ENCODE measurements around the gene PRKN.
"Not testable (repeated sequence)": the region's sequence is repeated elsewhere in the genome, so short reads cannot be mapped to it uniquely, and the experiment has no call there.

DNA sequence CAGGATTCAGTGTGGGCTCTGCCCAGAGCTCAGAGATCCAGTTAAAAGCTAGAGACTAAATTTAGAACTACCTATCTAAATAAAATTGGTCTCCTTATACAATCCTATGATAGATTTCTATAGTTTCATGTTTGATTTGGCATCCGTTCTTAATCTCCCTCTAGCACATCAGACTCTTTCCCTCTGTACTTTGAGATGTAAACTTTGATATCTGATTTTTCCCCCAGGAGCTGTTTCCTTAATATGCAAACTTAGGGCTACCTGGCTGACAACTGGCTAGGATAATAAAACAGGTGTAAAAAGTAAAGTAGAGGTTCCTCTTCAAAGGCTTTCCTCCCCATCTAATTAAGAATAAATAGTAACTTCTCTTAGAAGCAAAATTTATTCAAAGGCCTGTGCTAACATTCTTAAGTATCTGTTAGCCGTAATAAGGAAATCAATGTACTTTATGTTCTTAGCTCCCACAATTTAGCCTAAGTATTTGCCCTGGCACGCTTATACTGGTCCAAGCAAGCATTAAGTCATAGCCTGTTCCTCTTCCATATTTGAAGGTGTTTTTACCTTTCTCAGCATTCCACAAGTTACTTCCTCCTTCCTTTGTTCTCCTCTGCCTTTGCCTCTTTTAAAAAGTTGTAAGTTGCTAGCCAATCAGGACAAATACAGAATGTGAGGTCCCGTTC, 1396.0 kb downstream of the PRKN start:
- not testable (repeated sequence) for TF ChIP-seq POLR2A, POLR2AphosphoS5 (IDR thresholded peaks at IDR 0.05)
- TF ChIP-seq, protein P1, sequence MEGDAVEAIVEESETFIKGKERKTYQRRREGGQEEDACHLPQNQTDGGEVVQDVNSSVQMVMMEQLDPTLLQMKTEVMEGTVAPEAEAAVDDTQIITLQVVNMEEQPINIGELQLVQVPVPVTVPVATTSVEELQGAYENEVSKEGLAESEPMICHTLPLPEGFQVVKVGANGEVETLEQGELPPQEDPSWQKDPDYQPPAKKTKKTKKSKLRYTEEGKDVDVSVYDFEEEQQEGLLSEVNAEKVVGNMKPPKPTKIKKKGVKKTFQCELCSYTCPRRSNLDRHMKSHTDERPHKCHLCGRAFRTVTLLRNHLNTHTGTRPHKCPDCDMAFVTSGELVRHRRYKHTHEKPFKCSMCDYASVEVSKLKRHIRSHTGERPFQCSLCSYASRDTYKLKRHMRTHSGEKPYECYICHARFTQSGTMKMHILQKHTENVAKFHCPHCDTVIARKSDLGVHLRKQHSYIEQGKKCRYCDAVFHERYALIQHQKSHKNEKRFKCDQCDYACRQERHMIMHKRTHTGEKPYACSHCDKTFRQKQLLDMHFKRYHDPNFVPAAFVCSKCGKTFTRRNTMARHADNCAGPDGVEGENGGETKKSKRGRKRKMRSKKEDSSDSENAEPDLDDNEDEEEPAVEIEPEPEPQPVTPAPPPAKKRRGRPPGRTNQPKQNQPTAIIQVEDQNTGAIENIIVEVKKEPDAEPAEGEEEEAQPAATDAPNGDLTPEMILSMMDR (IDR thresholded peaks at IDR 0.05) = not testable (repeated sequence)
